Breast epithelium (tissue), 3 donors: ENCODE results near the gene SEZ6L.

Source experiments
- CTCF ChIP-seq, 3 donors: fragments of 450-650 bp; IDR thresholded peaks; one replicate each; pipeline ENCODE4 v1.5.1; 2016 to 2017; ENCODE audit warnings: antibody characterized with exemption in 3 of 3, mild to moderate bottlenecking in 3 of 3, moderate library complexity in 3 of 3
- POLR2AphosphoS5 ChIP-seq, 3 donors: sonication (generic); formaldehyde crosslinking; IDR thresholded peaks; one replicate each; pipeline ENCODE4 v1.6.1; 2017; ENCODE audit warnings: antibody characterized with exemption in 3 of 3

GRCh38 chr22:26432619-26433311 is 263.5 kb downstream of the SEZ6L start:
- TF ChIP-seq CTCF (IDR thresholded peaks at IDR 0.05) (no peak), POLR2AphosphoS5 (IDR thresholded peaks at IDR 0.05) (no peak)
